Right kidney (tissue), 1 donor: ENCODE measurements around the gene ALOX12B.
"Not testable (repeated sequence)": the region's sequence is repeated elsewhere in the genome, so short reads cannot be mapped to it uniquely, and the experiment has no call there.

ENCODE experiments used
- DNase-seq: peaks from one replicate; pipeline ENCODE4 v3.0.0-alpha.2; 2016

ALOX12B gene

DNA sequence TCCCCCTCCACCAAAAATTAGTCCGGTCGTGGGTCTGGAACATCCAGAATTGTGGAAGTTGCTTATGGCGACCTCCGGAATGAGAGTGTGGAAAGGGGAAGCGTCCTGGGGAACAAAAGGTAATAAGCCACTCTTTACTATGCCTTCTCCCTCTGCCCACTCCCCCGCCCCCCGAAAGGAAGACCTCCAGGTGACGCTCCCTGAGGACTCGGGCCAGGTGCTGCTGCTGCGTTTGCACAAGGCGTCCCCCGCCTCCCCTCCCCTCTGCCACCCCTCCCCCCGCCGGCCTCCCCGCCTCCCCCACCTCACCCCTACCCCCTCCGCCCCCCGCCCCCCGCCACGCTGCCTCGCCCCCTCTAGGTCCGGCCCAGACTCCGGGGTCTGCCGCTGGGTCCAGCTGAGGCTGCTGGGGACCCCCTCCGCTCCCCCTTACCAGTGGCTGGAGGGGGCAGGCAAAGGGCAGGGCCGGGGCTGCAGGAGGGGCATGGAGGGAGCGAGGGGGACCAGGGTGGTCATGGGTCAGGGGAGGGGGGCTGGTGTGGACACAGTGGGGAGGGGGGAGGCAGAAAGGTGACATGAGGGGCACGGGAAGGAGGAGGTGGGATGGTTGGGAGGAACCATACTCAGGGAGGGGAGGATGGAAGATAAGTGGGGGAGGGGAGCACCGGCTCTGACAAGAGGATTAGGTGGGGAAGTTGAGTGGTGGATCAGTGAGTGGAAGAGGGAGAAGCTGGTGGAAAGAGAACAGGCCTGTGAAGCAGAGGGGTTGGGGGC, 23.6 kb downstream of the ALOX12B start:
- DNase-seq, result no peak

DNA sequence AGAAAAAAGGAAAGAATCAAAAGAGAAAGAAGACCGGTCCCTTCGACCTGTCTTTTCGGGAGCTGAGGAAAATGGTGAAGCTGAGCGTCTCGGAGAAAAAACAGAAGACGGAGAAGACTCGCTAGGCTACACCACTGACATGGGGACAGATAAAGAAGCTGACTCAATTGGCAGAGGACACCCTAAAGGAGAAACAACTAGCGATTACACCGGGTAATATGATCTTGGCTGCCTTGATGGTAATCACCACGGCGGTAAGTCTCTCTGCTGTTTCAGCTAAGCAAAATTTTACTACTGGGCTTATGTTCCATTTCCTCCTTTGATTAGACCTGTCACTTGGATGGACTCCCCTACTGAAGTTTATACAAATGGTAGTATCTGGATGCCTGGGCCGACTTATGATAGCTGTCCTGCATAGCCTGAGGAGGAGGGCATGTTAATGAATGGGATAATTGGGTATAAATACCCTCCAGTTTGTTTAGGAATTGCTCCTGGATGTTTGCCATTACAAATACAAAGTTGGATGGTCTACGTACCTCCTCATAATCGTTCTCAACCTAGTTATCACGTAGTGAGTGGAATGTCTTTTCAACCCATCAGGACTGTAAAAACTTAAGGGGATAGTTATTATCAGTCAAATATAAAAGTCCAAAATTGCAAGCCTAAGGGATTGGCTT, 24.6 kb downstream of the ALOX12B start:
- no peak for DNase-seq

- no peak for DNase-seq
Measured at GRCh38 chr17:8062435-8062806, 25.1 kb downstream of the ALOX12B start.

GRCh38 chr17:8061851-8062250, 25.7 kb downstream of the ALOX12B start:
- not testable (repeated sequence) for DNase-seq

DNA sequence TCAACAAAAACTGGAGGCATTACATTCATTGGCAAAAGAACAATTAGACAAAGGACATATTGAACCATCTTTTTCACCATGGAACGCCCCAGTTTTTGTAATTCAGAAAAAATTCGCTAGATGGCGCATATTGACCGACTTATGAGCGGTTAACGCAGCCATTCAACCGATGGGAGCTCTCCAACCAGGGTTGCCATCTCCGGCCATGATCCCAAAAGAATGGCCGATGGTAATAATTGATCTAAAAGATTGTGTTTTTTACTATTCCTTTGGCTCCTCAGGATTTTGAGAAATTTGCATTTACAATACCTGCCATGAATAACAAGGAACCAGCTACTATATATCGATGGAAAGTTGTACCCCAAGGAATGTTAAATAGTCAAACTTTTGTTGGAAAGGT, 27.2 kb downstream of the ALOX12B start:
- no peak for DNase-seq

GRCh38 chr17:8059131-8059530, 28.4 kb downstream of the ALOX12B start:
- DNase-seq, result no peak

DNA sequence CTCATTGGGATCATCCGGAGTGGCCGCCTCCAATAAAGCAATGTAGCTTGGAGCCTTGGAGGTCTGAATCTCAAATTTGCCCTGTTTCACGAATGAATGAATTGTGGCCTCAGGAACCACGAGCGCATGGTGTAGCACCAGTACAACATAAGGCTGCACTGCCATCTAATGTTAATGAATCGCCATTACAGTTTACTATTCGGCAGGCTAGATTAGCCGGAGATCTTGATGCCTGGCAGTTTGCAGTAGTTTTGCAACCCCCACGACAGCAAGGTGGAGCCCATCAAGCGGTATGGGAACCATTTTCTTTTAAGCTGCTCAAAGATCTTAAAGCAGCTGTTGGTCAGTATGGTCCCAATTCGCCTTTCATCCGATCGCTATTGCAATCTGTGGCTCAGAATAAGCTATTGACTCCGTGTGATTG, 29.8 kb downstream of the ALOX12B start:
- peak; percentile 57 for DNase-seq

DNA sequence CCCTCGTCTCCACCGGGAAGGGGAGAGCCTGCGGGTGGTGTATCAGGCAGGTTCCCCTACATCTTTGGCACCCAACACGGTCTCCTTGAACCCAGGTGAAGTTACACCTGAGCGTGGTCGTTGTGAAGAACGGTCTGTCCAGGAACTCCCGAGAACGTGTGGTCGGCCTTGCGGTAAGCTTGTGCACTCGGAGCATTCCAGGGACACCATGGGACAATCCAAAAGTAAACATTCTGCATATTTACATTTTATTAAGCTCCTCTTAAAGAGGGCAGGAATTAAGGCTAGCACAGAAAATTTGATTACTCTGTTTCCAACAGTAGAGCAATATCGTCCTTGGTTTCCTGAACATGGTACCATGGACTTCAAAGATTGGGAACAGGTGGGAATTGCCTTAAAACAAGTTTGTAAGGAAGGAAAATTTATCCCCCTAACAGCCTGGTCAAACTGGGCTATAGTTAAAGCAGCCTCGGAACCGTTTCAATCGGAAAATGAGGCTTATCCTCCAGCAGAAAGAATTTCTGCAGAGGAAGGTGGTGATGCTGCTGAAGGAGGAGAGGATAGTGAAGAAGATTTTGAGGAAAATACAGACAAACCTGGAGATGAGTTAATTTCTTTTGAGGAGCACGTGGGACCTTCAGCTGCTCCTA, 30.4 kb downstream of the ALOX12B start:
- DNase-seq, result no peak

DNA sequence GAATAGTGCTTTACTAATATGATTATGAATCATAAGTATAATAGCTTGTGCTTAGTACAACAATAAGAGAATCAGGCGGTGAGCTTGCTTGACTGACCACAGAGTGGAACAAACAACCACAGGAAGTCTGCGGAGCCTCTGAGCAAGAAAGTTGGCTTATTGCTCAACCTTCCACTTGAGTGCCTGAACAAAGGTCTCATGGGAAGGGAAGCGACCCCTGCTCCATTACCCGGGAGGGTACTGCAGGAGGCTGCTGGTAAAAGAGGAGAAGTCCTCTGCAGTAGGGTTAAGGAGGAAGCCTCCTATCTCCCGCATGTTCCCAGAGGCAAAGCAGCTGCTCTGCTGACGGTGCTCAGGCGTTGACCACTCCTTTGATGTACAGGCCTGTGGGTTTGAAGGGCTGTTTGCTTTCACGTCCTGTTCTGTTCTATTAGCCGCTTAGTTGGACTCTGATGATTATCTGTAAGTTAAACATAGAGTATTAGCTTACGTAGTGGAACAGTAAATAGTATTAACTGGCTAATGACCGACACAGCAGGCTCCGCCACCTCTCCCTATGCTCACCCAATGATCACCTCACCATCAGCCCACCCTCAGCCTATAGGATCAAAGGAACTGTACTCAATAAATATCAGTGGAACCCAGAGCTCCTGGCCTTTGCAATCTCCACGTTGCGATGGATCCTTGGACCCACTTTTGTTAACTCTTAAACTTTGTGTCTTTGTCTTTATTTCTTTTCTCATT, 31.1 kb downstream of the ALOX12B start:
- no peak for DNase-seq

DNA sequence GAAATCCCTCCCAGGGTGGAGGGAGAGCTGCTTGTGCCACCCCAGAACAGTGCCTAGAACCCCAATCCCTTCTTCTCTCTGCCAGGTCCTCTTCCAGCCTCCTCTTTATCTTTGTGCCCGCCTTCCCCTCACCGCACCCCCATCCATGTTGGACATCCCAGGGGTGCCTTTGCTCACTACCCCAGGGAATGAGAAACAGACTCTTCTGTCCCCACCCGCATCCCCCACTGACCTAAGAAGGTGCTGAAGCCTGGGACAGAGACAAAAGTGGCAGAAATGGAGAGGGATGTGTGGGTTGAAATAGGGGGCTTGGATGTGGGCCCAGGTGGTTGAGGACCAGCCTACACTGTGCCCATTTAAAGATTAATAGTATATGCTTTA, 31.7 kb downstream of the ALOX12B start:
- no peak for DNase-seq

DNA sequence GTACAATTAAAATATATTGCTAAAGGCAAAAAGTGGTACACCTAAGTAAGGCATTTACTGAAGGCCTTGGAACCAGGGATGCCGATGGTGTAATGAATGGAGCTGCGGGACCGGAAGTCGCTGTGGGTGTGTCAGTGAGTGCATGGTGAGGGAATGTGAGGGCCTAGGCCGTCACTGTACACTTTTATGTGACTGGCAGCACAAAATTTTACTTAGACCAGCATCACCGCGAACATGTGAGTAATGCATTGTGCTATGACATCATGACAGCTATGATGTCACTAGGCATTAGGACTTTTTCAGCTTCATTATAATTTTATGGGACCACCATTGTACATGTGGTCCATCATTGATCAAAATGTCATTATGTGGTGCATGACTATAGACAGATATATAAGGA, 33.9 kb downstream of the ALOX12B start:
- no peak for DNase-seq

DNA sequence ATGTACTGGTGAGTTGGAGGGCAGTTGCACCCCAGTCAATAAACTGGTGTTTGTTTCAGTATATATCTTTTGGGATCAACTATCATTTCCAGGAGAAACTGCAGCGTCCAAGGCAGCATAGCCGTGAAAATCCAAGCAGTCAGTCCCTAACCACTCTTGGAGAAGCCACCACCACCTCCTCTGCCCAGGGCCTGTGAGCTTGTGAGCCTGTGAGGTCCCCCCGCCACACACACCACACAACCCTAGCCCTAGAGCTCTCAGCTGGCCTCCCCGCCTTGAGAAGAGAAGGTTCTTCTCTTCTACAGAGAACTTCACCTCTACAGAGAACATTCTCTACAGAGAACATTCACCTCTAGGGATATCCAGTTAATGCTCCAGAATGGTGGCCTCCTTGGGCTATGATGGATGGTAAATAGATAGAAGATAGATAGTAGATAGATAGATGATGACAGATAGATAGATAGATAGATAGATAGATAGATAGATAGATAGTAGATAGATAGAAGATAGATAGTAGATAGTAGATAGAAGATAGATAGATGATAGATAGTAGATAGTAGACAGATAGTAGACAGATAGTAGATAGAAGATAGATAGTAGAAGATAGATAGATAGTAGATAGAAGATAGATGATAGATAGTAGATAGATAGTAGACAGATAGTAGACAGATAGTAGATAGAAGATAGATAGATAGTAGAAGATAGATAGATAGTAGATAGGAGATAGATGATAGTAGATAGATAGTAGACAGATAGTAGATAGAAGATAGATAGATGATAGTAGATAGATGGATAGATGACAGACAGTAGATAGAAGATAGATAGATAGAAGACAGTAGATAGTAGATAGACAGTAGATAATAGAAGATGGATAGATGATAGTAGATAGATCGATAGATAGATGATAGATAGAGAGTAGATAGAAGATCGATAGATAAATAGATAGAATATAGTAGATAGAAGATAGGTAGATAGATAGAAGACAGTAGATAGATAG, 35.0 kb downstream of the ALOX12B start:
- no peak for DNase-seq

GRCh38 chr17:8051831-8052230, 35.7 kb downstream of the ALOX12B start:
- DNase-seq, result no peak

GRCh38 chr17:8048736-8049135, 38.8 kb downstream of the ALOX12B start:
- DNase-seq, result no peak

DNA sequence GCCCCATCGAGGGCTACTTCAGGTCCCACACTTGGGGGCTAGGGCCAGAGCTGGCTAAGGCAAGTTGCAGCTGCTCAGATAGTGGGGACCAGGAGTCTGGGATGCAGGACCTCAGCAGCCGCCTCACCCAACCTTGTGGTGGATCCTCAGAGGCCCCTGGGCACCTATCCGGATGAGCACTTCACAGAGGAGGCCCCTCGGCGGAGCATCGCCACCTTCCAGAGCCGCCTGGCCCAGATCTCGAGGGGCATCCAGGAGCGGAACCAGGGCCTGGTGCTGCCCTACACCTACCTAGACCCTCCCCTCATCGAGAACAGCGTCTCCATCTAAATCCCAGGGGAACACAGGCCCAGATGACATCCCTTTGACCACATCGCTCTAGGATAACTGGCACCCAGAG, 39.3 kb downstream of the ALOX12B start:
- no peak for DNase-seq

GRCh38 chr17:8047769-8048110, 39.8 kb downstream of the ALOX12B start:
- DNase-seq, result no peak

- DNase-seq, result no peak
Measured at GRCh38 chr17:8046929-8047768, 40.4 kb downstream of the ALOX12B start.

DNA sequence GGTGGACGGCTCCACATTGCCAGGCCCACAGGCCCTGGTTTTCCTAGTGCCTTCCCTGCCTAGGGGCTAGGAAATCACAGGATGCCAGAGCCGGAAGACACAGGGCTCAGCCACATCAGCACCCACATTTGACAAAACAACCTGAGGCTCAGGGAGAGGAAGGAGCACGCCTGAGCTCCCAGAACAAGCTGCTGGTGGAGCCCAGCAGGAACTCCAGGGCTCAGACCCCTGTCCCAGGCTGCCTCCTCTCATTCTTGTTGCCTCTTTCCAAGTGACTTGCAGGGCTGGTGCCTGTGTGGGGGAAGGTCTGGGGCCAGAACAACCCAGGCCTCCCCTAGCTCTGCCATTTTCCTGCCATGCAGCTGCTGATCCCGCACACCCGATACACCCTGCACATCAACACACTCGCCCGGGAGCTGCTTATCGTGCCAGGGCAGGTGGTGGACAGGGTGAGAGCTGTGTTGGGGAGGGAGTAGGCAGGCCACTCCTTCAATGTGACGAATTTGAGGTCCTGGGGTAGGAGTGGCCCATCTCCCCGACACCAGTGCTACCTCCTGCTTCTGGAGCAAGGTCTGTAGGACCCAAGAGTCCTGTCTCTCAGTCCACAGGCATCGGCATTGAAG, 41.1 kb downstream of the ALOX12B start:
- DNase-seq, result no peak

DNA sequence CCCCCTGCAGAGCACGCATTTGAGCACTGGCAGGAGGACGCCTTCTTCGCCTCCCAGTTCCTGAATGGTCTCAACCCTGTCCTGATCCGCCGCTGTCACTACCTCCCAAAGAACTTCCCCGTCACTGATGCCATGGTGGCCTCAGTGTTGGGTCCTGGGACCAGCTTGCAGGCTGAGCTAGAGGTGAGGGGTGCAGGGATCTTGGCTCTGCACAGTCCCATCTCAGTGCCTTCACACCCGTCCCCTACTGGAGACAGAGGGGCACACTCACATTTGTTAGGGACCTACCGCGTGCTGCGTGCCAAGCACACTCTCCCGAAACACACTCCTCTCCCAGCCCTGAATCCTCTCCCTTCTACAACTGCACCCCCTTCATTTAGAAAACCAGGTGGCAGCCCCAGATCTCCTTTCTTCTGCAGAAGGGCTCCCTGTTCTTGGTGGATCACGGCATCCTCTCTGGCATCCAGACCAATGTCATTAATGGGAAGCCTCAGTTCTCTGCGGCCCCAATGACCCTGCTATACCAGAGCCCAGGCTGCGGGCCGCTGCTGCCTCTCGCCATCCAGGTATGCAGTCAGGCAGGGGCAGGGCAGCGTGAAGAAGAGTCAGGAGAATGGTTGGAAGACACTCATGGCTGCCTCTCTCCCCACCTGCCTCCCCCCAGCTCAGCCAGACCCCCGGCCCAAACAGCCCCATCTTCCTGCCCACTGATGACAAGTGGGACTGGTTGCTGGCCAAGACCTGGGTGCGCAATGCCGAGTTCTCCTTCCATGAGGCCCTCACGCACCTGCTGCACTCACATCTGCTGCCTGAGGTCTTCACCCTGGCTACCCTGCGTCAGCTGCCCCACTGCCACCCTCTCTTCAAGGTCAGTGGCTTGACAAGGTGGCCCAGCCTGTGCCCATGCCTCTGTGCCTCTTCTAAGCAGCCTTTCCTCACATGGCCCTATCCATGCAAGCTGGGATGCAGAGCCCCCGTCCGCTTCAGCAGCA, 42.4 kb downstream of the ALOX12B start:
- no peak for DNase-seq
